K562 (cell line): ENCODE results near the gene C19orf67. TPM values are rescaled to one million over a fixed set of nuclear protein-coding genes. Genes with fewer than 3 reads are reported as not detected.

Experiments used
- ARID4B ChIP-seq: sonication (generic); formaldehyde crosslinking; IDR thresholded peaks from 2 replicates; pipeline ENCODE4 v1.8.0; 2022; ENCODE audit warnings: mild to moderate bottlenecking, missing genetic modification reagents
- BRF1 ChIP-seq: IDR thresholded peaks from 3 replicates; pipeline ENCODE4 v1.6.1; 2011; ENCODE audit warnings: borderline replicate concordance, mild to moderate bottlenecking; ENCODE audit not compliant: insufficient read length; ENCODE audit errors: extremely low read depth
- CBX1 ChIP-seq: sonication (generic); IDR thresholded peaks from 2 replicates; pipeline ENCODE4 v1.6.1; 2016; ENCODE audit warnings: antibody characterized with exemption, low read depth, mild to moderate bottlenecking
- COPS2 ChIP-seq: fragments of 450-650 bp; conservative IDR thresholded peaks from 2 replicates; pipeline ENCODE4 v1.6.1; 2016; ENCODE audit warnings: mild to moderate bottlenecking, moderate library complexity
- DNMT1 ChIP-seq: fragments of 450-650 bp; IDR thresholded peaks from 2 replicates; pipeline ENCODE4 v1.6.1; 2016; ENCODE audit warnings: antibody characterized with exemption, mild to moderate bottlenecking
- EZH2 ChIP-seq: IDR thresholded peaks from 2 replicates; pipeline ENCODE4 v1.6.1; 2012; ENCODE audit warnings: low read depth, mild to moderate bottlenecking, inconsistent platforms, low read length, borderline replicate concordance
- FOS ChIP-seq: IDR thresholded peaks from 3 replicates; pipeline ENCODE4 v1.6.1; 2011; ENCODE audit not compliant: insufficient read length; ENCODE audit errors: extremely low read depth
- FOXA1 ChIP-seq: fragments of 450-650 bp; IDR thresholded peaks from 2 replicates; pipeline ENCODE4 v1.6.1; 2016; ENCODE audit warnings: mild to moderate bottlenecking, borderline replicate concordance
- MEIS2 ChIP-seq: fragments of 450-650 bp; IDR thresholded peaks from 2 replicates; pipeline ENCODE4 v1.6.1; 2014; ENCODE audit warnings: mild to moderate bottlenecking; ENCODE audit not compliant: partially characterized antibody
- POLR2AphosphoS5 ChIP-seq: IDR thresholded peaks from 2 replicates; pipeline ENCODE4 v1.6.1; 2011; ENCODE audit warnings: mild to moderate bottlenecking, low read depth, low read length, moderate library complexity; ENCODE audit not compliant: control insufficient read depth, insufficient read depth
- SMAD3 ChIP-seq: fragments of 450-650 bp; formaldehyde crosslinking; conservative IDR thresholded peaks from 2 replicates; pipeline ENCODE4 v1.4.0; 2020; ENCODE audit warnings: mild to moderate bottlenecking
- TEAD4 ChIP-seq, 2 experiments: sonication (generic) in 1 of 2; formaldehyde crosslinking in 1 of 2; IDR thresholded peaks; 2 replicates each; pipeline versions ENCODE4 v1.6.1 to v1.8.0; 2012 to 2022; ENCODE audit warnings: borderline replicate concordance in 1 of 2, inconsistent platforms in 1 of 2, low read length in 1 of 2, mild to moderate bottlenecking in 1 of 2, missing genetic modification reagents in 1 of 2
- ZNF277 ChIP-seq: fragments of 250-450 bp; sonication (Bioruptor Pico); IDR thresholded peaks from 2 replicates; pipeline ENCODE4 v1.8.0; 2022; ENCODE audit warnings: inconsistent platforms, mild to moderate bottlenecking, moderate library complexity, borderline replicate concordance
- ZNF551 ChIP-seq: fragments of 250-450 bp; sonication (Bioruptor Pico); IDR thresholded peaks from 2 replicates; pipeline ENCODE4 v1.5.0; 2021; ENCODE audit warnings: mild to moderate bottlenecking, moderate library complexity
- polyA plus RNA-seq, 8 experiments: library from polyadenylated mRNA; depleted of rRNA in 4 of 8; stranded (reverse) in 5 of 8; unstranded in 3 of 8; fragments of >200 nt; fragmentation: Nextera tagmentation in 2 of 8; fragmentation: Illumina TruSeq in 1 of 8; extraction: Ambion mirVana in 2 of 8; extraction: Trizol in 1 of 8; gene quantifications; 2 replicates each; pipeline versions ENCODE4 v1.2.1 to v1.2.3, GENCODE V29; 2011 to 2014; ENCODE audit warnings: inconsistent platforms in 1 of 8, missing spikeins in 1 of 8
- total RNA-seq, 7 experiments: library from RNA; depleted of rRNA in 6 of 7; stranded (reverse); fragments of >200 nt in 6 of 7; fragmentation: Illumina TruSeq in 2 of 7; extraction: Trizol in 2 of 7; gene quantifications; 2 replicates each; pipeline versions ENCODE4 v1.2.1 to v1.2.3, GENCODE V29; 2011 to 2021; ENCODE audit warnings: low replicate concordance in 1 of 7
- TF ChIP-seq, protein P1 (sequence below), 2 experiments: fragments of 250-450 bp in 1 of 2; fragments of 450-650 bp in 1 of 2; sonication (Bioruptor Pico) in 1 of 2; IDR thresholded peaks; 2 replicates each; pipeline versions ENCODE4 v1.6.1 to v1.8.0; 2016 to 2021; ENCODE audit warnings: mild to moderate bottlenecking in 2 of 2, moderate library complexity in 2 of 2, missing compliant biosample characterization in 1 of 2, missing genetic modification characterization in 1 of 2
- TF ChIP-seq, protein P2 (sequence below): fragments of 450-650 bp; formaldehyde crosslinking; IDR thresholded peaks from 2 replicates; pipeline ENCODE4 v1.4.0; 2020; ENCODE audit warnings: mild to moderate bottlenecking, moderate library complexity
- TF ChIP-seq, protein P3 (sequence below): fragments of 450-650 bp; IDR thresholded peaks from 2 replicates; pipeline ENCODE4 v1.6.1; 2016; ENCODE audit warnings: mild to moderate bottlenecking

Gene C19orf67
- total and polyA plus RNA-seq, 9 of the 15 experiments (the other 6 are each of a cell fraction or from before 2014, with no cell fraction given), result 0.29 to 1.8 (median 0.51) TPM; not detected in 3

DNA sequence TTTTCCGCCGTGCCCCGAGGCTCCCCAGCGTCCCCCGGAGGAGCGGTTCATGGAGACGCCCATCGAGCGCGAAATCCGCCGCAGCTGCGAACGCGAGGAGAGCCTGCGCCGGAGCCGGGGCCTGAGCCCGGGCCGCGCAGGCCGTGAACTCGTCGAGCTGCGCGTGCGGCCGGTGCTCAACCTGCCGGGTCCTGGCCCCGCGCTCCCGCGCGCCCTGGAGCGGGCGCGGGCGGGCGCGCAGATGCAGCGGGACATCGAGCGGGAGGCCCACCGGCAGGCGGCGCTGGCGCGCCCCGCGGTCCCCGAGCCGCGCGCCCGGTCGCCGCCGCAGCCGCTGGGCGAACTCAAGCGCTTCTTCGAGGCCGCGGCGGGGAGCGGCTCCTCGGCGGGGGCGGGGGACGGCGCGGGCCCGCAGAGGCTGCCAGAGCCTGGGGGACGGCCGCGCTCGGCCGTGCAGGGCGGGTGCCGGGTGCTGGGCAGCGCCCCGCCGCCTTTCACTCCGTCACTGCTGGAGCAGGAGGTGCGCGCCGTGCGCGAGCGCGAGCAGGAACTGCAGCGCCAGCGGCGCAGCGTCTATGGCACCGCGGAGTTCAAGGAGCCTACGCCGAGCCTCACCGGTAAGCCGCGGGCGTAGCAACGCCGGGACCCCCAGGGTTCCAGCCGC is 12.2 kb downstream of the C19orf67 start (continued):
- TF ChIP-seq FOS (no peak), ZNF277 (CRISPR knock-in tag) (no peak), POLR2AphosphoS5 (no peak), SMAD3 (CRISPR knock-in tag) (no peak), CBX1 (no peak), DNMT1 (no peak), COPS2 (no peak), ZNF551 (CRISPR knock-in tag) (no peak), MEIS2 (no peak), ARID4B (CRISPR knock-in tag) (peak; percentile 35; the same call in 1 of the 2 replicates), TEAD4 (IDR thresholded peaks at IDR 0.05; ENCODE audit: low read length) (no peak), TEAD4 (CRISPR knock-in tag; IDR thresholded peaks at IDR 0.05; ENCODE audit: borderline replicate concordance) (no peak), EZH2 (no peak), BRF1 (no peak), FOXA1 (no peak)
- TF ChIP-seq, protein P1, sequence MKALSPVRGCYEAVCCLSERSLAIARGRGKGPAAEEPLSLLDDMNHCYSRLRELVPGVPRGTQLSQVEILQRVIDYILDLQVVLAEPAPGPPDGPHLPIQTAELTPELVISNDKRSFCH (CRISPR knock-in tag; IDR thresholded peaks at IDR 0.05), result no peak
- TF ChIP-seq, protein P1 (tag; IDR thresholded peaks at IDR 0.05), result no peak
- TF ChIP-seq, protein P2, sequence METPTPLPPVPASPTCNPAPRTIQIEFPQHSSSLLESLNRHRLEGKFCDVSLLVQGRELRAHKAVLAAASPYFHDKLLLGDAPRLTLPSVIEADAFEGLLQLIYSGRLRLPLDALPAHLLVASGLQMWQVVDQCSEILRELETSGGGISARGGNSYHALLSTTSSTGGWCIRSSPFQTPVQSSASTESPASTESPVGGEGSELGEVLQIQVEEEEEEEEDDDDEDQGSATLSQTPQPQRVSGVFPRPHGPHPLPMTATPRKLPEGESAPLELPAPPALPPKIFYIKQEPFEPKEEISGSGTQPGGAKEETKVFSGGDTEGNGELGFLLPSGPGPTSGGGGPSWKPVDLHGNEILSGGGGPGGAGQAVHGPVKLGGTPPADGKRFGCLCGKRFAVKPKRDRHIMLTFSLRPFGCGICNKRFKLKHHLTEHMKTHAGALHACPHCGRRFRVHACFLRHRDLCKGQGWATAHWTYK (CRISPR knock-in tag), result no peak
- TF ChIP-seq, protein P3, sequence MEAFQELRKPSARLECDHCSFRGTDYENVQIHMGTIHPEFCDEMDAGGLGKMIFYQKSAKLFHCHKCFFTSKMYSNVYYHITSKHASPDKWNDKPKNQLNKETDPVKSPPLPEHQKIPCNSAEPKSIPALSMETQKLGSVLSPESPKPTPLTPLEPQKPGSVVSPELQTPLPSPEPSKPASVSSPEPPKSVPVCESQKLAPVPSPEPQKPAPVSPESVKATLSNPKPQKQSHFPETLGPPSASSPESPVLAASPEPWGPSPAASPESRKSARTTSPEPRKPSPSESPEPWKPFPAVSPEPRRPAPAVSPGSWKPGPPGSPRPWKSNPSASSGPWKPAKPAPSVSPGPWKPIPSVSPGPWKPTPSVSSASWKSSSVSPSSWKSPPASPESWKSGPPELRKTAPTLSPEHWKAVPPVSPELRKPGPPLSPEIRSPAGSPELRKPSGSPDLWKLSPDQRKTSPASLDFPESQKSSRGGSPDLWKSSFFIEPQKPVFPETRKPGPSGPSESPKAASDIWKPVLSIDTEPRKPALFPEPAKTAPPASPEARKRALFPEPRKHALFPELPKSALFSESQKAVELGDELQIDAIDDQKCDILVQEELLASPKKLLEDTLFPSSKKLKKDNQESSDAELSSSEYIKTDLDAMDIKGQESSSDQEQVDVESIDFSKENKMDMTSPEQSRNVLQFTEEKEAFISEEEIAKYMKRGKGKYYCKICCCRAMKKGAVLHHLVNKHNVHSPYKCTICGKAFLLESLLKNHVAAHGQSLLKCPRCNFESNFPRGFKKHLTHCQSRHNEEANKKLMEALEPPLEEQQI, result no peak
